Stimulated activated CD4-positive, alpha-beta T cell treated with anti-CD3 and anti-CD28 coated beads, Interleukin-2, amount 100 ng/mL, for 24 hours (primary cell): ENCODE results near the gene MTG2.

ENCODE experiments used
- DNase-seq, 2 donors: peaks; one replicate each; pipeline ENCODE4 v3.0.0-alpha.2; 2020

The MTG2 gene

DNA sequence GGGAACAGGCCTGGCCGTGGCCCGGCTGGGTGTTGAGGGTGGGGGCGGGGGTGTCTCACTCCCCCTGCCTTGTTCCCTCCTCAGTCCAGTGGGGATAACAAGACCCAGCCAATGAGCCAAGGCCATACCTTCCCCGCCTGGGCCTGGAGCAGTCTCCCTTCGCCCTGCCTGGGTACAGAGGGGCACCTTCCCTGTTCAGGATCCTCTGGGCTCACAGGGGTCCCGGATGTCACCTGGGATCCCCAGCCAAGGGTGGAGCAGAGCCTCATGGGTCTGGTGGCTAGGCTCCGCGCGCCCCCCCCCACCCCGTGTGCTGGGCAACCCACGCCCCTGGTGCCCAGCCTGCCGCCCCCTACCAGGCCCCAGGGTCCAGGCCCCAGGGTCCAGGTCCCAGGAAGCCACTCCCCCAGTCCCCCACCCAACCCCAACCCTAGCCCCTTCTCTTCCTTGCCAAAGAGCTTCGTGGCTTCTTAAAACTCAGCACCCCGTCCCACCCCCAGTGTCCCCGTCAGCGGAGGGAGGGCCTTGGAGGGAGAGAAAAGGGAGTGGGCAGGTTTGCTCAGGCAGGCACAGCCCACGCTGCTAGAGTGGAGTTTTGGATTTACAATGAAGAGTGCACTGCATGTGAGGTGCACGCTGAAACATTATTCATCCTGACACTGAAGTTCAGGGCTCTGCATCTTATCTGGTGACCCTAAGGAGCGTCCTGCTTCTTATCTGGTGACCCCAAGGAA, 25.4 kb downstream of the MTG2 start:
- DNase-seq: no peak

DNA sequence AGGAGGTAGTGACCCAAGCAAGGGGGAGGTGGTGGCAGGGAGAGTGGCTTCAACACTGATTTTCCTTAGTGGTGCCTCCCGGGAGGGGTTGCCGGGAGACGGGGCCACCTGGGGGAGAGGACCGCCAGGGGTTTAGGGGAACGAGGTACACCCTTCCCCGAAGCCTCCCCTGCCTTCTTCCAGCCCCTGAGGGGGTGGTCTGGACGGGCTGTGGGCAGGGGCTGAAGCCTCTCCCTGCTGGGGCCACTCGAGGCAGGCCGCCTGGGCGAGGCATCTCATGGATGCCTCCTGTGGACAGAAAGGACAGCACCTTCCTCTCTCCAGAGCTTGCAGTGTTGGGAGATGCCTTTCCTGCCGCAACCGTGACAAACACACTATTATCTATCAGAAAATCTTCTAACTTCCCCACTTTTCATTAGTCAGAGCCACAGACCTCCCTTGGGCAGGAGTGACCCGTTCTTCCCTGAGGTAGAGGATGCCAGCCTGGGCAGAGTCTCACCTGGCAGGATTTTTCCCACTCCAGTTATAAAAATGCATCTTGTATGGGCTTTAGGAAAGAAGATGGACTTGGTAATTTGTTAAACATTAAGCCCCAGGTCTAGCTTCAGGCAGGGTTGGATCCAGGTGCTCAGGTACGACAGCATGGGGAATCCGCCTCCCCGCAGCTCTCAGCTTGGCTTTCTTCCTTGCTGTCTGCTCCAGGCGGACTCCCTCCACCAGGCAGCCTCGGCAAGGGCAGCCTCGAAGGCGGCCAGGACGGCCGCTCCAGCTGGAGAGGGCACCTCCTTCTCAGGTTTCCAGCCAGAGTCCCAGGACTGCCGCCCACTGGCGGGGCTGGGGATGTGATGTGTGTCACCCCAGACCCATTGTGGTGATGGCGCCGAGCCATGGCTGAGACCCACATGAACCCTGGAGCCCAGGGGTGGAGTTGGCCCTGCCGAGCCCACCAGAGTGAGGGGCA, 26.2 kb downstream of the MTG2 start:
- no peak for DNase-seq

DNA sequence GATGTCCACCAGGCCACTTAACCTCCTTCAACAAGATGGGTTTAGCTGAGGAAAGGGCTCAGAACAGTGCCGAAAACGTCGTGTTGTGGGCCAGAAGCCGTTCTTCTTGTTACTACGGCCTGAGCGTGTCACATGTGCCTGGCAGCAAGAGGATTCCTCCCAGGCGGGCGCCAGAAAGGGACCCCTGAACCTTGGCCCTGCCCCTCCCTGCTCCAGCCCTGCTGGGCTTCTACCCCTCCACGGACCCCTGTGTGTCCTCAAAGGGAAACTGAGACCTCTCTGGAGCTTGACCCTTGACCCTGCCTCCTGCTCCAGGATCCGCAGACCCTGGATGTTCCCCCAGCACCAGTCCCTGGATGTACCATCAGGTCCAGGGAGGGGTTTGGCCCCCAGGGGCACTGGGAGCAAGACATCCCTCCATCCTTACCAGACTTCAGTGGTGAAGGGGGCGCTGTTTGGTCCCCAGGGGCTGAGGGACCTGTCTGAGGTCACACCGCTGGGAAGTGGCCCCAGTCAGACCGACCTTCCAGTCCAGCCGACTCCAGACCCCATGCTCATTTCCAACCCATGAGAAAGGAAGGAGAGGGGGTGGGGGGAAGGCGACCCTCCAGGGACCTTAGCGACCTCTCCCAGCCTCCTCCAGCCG, 27.1 kb downstream of the MTG2 start:
- no peak for DNase-seq

DNA sequence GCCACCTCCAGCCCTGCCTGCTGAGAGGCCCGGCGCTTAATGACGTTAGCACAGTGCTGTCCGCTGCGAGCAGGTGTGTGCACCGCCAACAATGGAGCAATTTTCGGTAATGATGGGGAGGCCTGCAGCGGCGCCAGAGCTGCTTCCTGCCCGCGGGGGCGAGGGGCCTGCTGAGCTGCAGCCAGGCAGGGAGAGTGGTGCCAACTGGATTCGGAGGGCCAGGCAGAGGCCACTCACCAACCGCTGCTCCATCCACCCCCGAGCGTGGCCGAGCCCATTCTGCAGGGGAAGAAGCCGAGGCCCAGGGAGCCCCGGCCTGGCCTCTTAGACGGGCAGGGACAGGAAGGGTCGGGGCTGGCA, 27.6 kb downstream of the MTG2 start:
- DNase-seq: no peak

DNA sequence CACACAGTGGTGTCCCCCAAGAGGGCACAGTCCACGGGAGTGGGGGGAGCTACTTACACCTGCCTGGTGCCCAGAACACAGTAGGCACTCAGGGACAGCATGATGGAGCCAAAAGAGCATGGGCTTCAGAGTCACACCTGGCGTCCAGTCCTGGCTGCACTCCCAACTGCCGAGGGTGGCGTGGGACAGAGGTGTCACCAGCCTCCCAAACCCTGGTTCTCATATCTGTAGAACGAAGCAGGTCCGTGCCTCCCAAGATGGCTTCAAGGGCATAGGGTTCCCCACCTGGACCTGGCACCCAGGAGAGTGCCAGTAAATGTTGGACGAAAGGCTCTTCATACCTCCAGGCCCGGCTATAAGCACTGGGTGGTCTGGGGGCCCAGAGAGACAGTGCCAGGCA, 28.4 kb downstream of the MTG2 start:
- no peak for DNase-seq

DNA sequence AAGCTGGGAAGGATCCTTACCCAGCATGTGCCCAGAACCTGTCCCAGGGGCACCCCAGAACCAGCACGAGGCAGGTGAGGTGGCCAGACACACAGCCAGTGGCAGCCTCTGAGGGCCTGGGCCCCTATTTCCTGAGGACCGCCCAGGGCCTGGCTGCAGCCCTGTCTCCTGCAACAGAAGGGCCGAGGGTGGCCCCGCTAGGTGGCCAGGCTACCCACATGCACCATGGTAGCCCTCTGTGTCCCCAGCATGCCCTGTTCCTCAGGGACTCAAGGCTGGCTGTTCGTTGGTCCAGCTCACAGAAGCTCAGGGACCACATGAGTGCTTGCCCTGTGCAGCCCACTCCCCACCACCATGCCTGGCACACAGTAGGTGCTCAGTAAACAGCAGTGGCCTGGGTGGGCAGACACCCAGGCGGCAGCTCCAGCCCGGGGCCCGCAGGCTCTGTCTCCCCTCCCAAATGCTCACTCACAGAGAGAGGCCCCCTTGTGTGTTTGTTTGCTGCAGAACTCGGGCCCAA, 29.0 kb downstream of the MTG2 start:
- no peak for DNase-seq

DNA sequence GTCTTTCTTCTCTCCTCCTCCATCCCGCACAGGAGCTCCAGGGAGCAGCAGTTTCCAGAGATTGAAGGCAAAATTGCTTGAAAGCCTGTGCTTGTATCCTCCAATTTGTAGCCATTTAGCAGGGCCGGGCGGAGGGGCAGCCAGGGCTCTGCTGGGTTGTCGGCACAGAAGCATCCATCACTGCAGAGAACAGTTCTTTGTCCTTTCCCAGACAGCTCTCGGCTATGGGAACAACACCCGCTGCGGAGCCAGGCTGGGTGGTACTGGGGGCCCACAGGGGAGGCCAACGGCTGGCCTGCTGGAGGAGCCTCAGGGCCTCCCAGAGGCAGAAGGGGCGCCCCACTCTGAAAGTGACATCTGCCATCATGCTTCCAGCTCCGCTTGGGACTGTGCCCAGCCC, 29.5 kb downstream of the MTG2 start:
- no peak for DNase-seq

DNA sequence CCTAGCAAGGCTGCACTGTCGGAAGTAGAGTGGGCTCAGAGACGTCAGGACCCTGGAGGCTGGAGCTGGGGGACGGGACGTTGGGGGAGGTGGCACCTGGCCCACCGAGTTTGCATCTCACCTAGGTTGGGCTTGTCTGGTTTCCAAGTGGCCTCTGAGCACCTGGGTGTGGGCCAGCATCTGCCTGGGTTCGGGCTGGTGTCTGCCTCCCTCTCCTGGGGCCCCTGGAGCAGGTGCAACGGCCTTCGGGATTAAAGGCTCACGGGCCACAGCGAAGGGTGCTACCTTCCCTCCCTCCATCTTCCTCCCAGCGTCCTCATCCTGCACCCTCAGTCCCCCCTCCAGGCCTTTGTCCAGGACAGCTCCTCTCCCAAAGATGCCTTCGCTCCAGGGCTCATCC, 31.2 kb downstream of the MTG2 start:
- no peak for DNase-seq

DNA sequence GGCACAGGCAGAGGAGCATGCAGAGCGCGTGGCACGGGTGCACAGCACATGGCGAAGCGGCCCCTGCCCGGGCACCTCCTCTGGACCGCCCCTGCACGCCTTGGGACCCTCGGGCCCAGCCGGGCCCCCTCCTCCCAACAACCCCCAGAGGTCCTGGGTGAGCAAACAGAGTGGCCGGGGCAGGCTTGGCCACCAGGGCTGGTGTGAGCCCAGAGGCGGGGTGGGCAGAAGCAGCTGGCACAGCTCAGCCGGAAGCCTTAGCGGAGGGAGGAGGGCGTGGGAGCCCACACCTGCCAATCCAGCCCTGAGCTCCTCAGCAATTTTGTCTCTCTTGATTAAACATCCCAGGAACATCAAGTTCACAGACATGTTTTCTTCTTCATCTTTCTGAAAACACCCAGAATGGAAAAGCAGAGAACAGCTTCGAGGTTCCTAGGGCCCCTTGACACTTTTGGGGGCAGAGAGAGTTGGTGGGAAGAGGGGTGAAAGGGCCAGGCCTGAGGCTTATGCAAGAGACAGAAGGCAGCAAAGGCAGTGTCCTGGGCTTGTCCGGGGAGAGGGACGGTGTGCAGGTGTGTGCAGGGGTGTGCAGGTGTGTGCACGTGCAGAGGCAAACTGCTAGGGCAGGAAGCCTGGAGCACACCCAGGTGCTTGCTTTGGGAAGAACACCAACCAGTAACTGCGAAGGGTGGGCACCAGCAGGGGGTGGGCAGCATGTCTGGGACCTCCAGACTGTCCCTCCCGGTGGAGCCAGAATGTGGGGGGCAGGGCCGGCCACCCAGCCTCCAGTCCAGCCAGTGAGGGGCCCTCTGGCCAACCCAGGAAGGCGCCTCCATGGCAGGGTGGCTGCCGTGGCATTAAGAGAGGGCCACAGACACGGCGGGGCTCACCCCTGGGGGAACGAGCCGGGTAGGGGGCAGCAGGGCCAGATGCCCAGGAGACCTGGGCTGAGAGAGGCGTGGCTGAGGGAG, 32.5 kb downstream of the MTG2 start:
- DNase-seq: no peak

DNA sequence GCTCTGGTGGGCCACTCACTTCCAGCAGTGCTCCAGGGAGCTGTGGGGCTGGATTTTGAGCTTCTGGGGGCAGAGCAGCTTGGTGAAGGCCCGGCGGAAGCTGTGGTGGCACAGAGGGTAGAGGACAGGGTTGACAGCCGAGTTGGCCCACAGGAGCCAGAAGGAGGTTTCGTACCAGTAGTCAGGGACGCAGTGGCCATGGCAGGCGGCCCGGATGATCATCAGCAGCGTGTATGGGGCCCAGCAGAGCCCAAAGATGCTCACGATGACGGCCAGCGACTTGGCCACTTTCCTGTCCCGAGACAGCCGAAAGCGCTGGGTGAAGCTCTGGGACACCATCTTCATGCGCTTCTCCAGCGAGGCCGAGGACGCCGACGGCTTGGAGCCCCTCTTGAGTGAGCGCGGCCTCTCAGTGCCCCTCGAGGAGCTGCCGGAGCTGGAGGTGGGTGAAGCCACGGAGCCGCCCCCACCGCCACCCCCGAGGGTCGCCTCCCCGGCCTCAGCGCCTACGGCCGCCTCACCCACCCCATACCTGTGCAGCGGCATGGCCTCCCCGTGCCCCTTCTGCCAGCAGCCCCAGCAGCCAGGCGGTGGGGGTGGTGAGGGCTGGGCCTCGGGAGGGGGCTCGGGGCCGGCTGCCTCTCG, 33.3 kb downstream of the MTG2 start:
- no peak for DNase-seq

DNA sequence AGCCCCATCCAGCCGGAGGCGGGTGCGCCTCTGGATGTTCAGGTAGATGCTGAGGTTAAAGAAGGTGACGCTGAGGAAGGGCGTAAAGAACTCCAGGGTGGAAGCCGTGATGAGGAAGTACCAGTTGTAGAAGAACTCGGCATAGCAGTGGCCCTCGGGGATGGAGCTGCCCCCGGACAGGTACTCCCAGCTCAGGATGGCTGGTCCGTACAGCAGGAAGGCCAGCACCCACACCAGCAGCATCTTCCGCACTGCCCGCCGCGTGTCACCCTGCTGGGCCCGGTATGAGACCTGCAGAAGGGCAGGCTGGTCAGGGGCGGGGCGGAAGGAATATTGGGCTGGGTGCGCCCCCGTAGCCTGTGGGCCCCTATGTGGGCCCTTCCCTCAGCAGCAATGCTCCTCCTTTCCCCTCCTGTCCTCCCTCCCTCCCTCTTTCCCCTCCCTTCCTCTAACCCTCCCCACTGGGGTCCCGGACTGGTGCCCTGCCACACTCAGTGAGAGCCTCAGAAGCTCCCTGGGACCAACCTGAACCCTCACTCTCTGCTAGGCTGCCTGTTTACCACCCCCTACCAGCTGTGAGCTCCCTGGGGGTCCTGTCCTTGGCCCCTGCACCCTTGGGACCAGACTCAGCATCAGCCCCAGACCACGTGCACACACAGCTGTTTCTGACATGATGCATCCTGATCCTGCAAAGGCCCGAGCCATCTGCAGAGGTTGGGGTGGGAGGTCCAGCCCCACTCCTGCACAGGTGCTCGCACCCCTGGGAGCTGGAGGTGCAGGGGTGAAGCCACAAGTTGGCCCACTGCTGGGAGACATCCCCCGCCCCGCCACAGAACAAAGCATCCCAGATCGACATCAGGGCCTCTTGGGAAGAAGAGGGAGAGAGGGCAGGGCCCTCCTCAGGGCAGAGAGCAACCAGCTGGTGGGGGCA, 34.1 kb downstream of the MTG2 start:
- DNase-seq: no peak

DNA sequence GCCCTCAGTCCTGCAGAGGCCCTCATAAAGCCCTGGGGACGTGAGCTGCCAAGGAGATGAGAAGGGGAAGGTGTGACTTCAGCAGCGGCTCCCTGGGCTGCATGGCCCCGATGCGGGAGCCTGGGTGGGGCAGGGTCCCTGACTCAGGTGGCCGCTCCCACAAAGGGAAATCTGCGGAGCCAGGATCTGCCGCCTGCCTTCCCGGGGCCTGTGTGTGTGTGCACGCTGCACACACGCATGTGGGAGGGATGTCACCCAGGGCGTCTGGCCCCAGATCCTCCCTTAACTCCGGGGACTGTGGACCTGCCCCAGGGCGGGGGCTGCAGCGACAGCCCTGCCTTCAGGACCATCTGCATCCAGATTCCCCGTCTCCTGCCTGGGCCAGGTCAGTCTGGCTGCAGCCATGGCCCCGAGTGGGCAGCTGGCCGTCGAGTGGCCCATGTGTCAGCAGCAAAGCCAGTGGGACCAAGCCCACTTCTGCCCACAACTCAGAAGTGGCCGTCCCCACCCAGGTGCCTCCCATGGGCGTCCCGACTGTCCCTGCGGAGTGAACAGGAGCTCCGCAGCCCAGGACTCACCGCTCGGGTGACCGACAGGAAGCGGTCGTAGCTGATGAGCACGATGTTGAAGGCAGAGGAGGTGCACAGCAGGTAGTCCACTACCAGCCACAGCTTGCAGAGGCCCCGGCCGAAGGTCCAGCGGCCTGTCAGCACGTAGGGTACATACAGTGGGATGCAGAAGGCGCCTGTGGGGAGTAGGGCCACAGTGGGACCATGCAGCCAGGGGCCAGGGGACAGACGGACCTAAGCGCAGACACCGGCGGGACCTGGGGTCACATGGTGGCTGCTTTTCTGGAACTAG, 35.3 kb downstream of the MTG2 start:
- DNase-seq: no peak

DNA sequence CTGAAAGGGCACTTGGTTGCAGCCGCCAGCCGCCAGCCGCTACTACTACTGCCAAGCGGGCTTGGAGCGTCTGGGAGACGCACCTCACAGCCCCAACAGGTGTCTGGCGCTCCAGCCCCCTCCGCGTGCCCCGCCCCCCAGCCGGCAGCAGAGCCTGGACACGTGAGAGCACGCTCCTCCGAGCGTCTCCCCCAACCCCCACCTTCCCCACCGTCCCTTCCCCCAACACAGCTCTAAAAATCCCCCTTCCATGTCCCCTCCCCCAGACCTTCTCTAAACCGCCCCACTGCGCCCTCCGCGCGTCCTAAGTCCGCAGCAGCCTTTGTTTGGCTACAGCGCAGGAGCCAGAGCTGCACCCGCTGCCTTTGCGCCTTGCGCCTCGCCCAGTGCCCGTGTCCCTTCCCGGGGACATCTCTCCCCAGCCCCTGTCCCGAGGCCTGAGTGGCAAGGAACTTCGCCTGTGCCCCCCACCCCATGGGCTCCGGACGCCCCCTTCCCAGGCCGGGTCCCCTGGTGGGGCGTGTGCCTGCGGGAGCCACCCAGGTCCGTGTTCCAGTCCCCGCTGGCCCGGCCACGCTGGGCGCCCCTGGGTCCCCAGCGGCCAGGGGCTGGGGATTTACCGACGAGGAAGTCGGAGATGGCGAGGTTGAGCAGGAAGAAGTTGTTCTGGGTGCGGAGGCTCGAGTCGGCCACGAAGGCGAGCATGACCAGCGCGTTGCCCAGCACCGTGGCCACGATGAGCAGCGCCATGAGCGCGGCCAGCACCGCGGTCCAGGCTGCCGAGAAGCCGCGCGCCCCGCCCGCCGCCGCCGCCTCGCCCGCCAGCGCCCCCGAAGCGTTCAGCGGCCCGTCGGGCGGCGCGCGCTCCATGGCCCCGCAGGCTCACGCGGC, 36.5 kb downstream of the MTG2 start:
- no peak for DNase-seq

DNA sequence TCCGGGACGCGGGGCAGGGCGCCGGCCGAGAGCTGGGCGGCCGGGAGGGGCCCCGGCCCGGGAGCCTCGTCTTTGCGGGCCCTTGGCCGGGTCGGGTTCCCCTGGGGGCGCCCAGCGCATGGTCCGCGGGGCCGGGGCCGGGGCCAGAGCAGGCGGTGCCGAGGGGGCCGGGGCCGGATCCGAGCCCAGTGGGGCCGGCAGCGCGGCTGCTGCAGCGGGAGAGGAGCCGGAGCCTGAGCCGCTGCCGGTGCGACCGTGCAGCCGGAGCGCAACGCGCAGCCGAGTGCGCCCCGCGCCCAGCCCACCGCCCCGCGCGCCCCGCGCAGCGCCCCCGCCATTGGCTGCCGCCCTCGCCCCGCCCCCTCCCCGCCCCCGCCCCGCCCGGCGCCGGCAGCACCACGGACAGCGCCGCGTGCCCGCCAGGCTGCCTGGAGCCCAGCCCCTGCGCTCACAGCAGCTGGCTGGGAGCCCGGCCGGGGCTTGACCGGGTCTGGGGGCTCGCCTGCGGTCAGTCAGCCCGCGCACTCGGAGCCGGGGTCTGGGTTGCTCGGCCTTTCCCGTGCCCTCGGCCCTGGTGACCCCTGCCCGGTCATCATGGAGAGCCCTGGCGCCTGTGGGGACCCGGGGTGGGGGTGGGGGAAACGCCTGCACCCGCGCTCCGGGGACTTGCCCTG, 37.3 kb downstream of the MTG2 start, which contains the start of gene HRH3:
TSS of gene HRH3 (minus strand) at position 287 of the 674 bp plus-strand sequence. CDS start 308 bp downstream, outside the sequence.
- peak; percentile 37 to 49 for DNase-seq

DNA sequence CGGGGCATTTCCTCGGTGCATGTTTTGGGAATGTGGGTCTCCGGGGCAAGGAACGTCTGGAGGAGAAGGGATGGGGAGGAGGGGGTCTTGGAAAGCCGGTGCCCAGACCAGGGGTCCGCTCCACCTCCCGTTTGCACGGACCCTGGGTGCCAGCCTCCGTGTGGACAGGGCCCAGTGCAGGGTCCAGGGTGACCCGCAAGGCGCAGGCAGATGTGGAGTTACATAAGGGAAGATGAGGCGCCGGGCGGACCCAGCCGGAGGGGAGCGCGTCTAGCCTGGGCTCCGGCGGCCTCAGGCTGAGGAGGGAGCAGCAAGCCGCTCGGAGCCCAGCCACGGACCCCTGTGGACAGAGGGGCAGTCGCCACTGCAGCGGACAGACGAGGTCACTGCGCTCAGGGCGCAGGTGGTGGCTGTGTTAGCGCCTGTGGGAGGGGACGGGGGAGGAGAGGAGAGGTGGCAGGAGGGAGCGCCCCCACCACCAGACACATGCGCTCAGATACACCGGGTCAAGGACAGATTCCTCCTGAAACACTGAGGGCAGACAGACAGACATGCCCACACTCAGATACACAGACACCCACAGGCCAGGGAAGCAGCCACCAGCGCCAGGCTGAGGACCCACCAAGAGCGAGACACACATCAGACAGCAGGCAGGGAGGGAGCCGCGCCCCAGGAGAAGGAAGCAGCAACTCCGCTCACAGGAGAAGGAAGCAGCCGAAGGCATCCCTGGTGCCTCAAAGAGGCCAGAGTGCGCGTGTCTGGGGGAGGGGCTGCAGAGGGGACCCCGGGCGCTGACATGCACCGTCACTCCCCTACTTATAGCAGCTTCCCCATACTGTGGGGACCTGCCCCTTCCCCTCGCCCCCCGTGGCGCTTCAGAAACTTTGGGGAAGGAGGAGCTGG, 38.1 kb downstream of the MTG2 start:
- DNase-seq: no peak

DNA sequence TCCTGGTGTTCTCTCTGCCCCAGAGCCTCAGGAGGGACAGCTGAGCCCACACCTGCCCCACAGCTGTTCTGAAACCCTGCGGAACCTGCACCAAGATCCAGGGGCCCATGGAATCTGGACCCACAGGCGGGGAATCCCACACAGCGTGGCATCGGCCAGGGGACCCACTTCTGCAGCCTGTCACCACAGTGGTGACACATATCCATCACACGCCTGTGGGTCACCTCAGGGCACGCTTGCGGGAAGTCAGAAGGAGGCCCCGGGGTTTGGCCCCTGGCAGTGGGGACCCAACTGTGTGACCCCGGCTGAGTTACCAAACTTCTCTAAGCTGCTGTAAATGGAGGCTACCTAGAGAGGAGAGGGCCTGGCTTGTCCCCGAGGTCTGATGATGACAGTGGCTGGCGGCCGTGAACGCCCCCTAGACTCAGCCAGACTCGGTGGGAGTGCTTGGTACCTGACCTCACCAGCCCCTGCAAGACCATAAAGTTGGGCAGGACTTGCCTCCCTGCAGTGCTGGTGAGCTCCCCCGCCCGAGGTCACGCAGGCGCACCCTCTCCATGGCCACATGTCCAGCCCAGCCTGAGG, 39.5 kb downstream of the MTG2 start:
- DNase-seq: no peak
